ENCODE measurements around the gene CMTM3. TPM values are rescaled to one million over a fixed set of nuclear protein-coding genes. Genes with fewer than 3 reads are reported as not detected.

CMTM3 gene
- total RNA-seq, 1 experiment from 2014 or later, result 19.1 TPM

DNA sequence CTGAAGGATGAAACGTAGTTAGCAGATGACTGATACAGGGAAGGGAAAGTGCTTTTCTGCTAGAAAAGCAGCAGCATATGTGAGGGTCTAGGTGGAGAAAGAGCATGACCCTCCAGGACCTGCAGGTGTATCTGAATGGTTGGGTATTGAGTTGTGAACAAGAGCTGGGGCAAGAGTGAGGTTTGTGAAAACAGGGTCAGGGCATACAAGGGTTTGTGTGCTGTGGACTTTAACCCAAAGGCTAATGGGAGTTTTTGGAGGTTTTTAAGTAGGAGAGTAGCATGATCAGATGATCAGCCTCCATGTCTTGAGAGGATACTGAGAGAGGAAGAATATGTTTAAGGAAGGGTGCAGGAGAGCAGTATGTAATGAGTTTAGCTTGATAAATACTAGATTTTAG is 44.4 kb upstream of the CMTM3 start (continued):
- TF ChIP-seq, protein P1, sequence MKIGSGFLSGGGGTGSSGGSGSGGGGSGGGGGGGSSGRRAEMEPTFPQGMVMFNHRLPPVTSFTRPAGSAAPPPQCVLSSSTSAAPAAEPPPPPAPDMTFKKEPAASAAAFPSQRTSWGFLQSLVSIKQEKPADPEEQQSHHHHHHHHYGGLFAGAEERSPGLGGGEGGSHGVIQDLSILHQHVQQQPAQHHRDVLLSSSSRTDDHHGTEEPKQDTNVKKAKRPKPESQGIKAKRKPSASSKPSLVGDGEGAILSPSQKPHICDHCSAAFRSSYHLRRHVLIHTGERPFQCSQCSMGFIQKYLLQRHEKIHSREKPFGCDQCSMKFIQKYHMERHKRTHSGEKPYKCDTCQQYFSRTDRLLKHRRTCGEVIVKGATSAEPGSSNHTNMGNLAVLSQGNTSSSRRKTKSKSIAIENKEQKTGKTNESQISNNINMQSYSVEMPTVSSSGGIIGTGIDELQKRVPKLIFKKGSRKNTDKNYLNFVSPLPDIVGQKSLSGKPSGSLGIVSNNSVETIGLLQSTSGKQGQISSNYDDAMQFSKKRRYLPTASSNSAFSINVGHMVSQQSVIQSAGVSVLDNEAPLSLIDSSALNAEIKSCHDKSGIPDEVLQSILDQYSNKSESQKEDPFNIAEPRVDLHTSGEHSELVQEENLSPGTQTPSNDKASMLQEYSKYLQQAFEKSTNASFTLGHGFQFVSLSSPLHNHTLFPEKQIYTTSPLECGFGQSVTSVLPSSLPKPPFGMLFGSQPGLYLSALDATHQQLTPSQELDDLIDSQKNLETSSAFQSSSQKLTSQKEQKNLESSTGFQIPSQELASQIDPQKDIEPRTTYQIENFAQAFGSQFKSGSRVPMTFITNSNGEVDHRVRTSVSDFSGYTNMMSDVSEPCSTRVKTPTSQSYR (CRISPR knock-in tag; IDR thresholded peaks at IDR 0.05), result no peak

DNA sequence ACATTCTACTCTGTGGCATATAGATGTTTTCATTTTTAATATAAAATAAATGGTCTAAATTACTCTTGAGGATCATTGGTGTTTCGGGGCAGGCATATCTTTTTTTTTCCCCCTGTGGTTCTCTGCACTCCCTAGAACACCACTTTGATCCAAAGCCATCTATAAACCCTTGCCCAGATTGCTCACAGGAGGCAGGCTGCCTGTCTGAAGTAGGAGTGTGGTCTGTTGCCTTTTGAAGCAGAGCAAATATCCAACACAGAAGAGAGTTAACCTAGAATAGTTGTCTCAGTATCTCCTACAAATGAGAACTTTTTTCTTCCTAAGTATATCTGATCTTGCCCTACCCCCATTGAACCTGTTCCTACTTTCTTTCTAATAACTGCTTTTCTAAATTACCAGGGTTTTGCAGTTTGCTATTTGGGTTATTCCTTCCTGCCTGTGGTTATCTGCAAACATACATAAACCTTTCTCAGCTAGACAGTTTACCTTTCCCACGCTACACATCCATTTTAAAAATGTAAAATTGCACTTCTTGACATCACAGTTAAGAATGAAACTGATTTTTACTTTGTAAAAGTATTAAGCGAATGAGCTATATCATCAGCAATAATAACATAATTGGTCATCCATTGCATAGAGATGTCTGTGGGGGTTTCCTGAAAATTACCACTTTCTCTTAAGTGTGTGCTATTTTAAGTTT is 43.0 kb upstream of the CMTM3 start:
- no peak for DNase-seq (ENCODE audit: low spot score)
- Mint-ChIP-seq H3K4me1 (no peaks in the 10 kb centered on the region), H3K36me3 (no peaks in the 10 kb centered on the region), H3K27ac (no peak overlapping the region), H3K27me3 (ENCODE audit: low read depth) (no peaks in the 10 kb centered on the region; the same call in 1 of the 2 replicates), H3K4me3 (no peak overlapping the region), H3K9me3 (no peaks in the 10 kb centered on the region)
- no peak for ATAC-seq
- ChIA-PET POLR2A (no interaction called here), CTCF (interaction anchor here (0.7 to 2.2 kb wide), 5 partner anchors 9 to 90 kb away, joined by 3 to 11 read pairs (median 4); partner anchors contain the start of genes CKLF and CMTM2)
- TF ChIP-seq, protein P1 (CRISPR knock-in tag; IDR thresholded peaks at IDR 0.05), result no peak
- TF ChIP-seq MYBL2 (CRISPR knock-in tag; IDR thresholded peaks at IDR 0.05), result no peak

DNA sequence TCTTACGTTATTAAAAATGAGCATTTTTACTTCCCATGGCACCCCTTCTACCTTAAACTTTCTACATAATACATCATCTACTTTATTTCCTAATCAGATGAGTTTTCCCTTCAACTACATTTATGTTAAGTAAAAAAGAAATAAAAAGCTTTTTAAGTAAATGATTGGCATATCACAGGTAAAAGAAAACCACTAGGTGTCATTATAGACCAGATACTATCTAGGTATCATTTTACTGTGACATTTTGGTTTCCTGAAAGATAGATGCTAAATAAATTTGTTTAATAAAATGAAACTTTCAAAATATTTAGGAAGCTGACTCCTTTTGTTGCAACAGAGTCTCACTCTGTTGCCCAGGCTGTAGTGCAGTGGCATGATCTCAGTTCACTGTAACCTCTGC is 42.1 kb upstream of the CMTM3 start:
- H3K4me1 Mint-ChIP-seq, result no peaks in the 10 kb centered on the region
- H3K27ac Mint-ChIP-seq, result no peak overlapping the region
- no peaks in the 10 kb centered on the region; the same call in 1 of the 2 replicates for H3K27me3 Mint-ChIP-seq (ENCODE audit: low read depth)
- ChIA-PET POLR2A (no interaction called here), CTCF (interaction anchor here (0.6 to 2.2 kb wide), 6 partner anchors 8 to 89 kb away, joined by 3 to 11 read pairs (median 4); partner anchors contain the start of genes CKLF and CMTM2)
- H3K36me3 Mint-ChIP-seq, result peaks cover 3% of the 10 kb centered on the region
- ATAC-seq, result no peak
- H3K4me3 Mint-ChIP-seq, result no peak overlapping the region
- peaks cover 3% of the 10 kb centered on the region for H3K9me3 Mint-ChIP-seq
- DNase-seq (ENCODE audit: low spot score), result no peak
- TF ChIP-seq, protein P2, sequence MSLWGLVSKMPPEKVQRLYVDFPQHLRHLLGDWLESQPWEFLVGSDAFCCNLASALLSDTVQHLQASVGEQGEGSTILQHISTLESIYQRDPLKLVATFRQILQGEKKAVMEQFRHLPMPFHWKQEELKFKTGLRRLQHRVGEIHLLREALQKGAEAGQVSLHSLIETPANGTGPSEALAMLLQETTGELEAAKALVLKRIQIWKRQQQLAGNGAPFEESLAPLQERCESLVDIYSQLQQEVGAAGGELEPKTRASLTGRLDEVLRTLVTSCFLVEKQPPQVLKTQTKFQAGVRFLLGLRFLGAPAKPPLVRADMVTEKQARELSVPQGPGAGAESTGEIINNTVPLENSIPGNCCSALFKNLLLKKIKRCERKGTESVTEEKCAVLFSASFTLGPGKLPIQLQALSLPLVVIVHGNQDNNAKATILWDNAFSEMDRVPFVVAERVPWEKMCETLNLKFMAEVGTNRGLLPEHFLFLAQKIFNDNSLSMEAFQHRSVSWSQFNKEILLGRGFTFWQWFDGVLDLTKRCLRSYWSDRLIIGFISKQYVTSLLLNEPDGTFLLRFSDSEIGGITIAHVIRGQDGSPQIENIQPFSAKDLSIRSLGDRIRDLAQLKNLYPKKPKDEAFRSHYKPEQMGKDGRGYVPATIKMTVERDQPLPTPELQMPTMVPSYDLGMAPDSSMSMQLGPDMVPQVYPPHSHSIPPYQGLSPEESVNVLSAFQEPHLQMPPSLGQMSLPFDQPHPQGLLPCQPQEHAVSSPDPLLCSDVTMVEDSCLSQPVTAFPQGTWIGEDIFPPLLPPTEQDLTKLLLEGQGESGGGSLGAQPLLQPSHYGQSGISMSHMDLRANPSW (CRISPR knock-in tag; conservative IDR thresholded peaks at IDR 0.05; ENCODE audit: low read depth), result no peak
- TF ChIP-seq NR2C2 (CRISPR knock-in tag; IDR thresholded peaks at IDR 0.05) (no peak), HMGA2 (CRISPR knock-in tag; IDR thresholded peaks at IDR 0.05) (no peak), ETV6 (CRISPR knock-in tag; IDR thresholded peaks at IDR 0.05) (no peak), NR3C1 (CRISPR knock-in tag; conservative IDR thresholded peaks at IDR 0.05; ENCODE audit: low read depth) (no peak), ZNF121 (CRISPR knock-in tag; IDR thresholded peaks at IDR 0.05) (no peak)
- TF ChIP-seq, protein P3, sequence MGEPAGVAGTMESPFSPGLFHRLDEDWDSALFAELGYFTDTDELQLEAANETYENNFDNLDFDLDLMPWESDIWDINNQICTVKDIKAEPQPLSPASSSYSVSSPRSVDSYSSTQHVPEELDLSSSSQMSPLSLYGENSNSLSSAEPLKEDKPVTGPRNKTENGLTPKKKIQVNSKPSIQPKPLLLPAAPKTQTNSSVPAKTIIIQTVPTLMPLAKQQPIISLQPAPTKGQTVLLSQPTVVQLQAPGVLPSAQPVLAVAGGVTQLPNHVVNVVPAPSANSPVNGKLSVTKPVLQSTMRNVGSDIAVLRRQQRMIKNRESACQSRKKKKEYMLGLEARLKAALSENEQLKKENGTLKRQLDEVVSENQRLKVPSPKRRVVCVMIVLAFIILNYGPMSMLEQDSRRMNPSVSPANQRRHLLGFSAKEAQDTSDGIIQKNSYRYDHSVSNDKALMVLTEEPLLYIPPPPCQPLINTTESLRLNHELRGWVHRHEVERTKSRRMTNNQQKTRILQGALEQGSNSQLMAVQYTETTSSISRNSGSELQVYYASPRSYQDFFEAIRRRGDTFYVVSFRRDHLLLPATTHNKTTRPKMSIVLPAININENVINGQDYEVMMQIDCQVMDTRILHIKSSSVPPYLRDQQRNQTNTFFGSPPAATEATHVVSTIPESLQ (CRISPR knock-in tag; IDR thresholded peaks at IDR 0.05), result no peak
- TF ChIP-seq, protein P4, sequence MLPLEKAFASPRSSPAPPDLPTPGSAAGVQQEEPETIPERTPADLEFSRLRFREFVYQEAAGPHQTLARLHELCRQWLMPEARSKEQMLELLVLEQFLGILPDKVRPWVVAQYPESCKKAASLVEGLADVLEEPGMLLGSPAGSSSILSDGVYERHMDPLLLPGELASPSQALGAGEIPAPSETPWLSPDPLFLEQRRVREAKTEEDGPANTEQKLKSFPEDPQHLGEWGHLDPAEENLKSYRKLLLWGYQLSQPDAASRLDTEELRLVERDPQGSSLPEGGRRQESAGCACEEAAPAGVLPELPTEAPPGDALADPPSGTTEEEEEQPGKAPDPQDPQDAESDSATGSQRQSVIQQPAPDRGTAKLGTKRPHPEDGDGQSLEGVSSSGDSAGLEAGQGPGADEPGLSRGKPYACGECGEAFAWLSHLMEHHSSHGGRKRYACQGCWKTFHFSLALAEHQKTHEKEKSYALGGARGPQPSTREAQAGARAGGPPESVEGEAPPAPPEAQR (CRISPR knock-in tag; IDR thresholded peaks at IDR 0.05), result no peak
- TF ChIP-seq, protein P5, sequence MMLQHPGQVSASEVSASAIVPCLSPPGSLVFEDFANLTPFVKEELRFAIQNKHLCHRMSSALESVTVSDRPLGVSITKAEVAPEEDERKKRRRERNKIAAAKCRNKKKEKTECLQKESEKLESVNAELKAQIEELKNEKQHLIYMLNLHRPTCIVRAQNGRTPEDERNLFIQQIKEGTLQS (CRISPR knock-in tag; conservative IDR thresholded peaks at IDR 0.05), result no peak
- TF ChIP-seq, protein P6, sequence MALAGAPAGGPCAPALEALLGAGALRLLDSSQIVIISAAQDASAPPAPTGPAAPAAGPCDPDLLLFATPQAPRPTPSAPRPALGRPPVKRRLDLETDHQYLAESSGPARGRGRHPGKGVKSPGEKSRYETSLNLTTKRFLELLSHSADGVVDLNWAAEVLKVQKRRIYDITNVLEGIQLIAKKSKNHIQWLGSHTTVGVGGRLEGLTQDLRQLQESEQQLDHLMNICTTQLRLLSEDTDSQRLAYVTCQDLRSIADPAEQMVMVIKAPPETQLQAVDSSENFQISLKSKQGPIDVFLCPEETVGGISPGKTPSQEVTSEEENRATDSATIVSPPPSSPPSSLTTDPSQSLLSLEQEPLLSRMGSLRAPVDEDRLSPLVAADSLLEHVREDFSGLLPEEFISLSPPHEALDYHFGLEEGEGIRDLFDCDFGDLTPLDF (CRISPR knock-in tag; IDR thresholded peaks at IDR 0.05), result no peak
